Measurements from ENCODE around the gene WWP2. TPM values are rescaled to one million over a fixed set of nuclear protein-coding genes. Genes with fewer than 3 reads are reported as not detected.
"Not testable (repeated sequence)": the region's sequence is repeated elsewhere in the genome, so short reads cannot be mapped to it uniquely, and the experiment has no call there.

WWP2 gene
- total and polyA plus RNA-seq, 2 donors (not counting 3 experiments of a cell fraction or from before 2014, with no cell fraction given): 17.9 to 44.9 TPM

DNA sequence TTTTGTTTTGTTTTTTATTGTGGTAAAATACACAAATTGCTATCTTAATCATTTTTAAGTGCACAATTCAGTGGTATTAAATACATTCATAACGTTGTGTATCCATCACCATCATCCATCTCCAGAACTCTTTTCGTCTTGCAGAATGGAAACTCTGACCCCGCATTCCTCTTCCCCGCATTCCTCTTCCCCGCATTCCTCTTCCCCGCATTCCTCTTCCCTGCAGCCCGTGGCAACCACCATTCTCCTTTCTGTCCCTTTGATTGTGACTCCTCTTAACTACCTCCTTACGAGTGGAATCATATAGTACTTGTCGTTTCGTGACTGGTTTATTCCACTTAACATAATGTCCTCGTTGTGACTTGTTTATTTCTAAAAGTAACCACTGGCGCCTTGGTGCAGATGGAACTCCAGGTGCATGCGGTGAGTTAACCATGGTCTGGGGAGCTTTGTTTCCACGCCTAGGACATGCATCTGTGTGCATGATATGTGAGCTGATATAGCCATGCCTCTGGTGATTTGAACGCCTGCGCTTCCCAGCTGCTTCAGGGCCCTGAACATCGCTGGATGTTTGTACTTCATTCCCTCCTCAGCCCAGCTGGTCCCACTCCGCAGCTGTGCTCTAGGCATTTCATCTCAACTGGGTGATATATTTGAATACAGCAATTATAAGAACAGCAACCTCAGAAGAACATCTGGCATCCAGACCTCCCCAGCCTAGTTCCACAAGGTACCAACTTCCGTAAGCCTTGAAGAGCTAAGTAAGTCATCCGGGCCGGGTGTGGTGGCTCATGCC is 181.3 kb downstream of the WWP2 start:
- FAIRE-seq; H3K9me1 ChIP-seq (replicated peaks; ENCODE audit: control insufficient read depth, extremely low read depth, insufficient read depth, low read length); H3K27ac ChIP-seq (ENCODE audit: insufficient read depth, low read depth, low read length); DNase-seq (ENCODE audit: low read depth, low spot score); dilution Hi-C loops (cut with MboI; ENCODE audit: extremely low pct_ligation_motif_present, low sequenced_read_pairs); H3K9me3 ChIP-seq (replicated peaks; ENCODE audit: control insufficient read depth, insufficient read depth, low read length); H3K27me3 ChIP-seq (ENCODE audit: control insufficient read depth in 2 of 2, insufficient read depth in 2 of 2, low read length in 2 of 2); H3K4me2 ChIP-seq (ENCODE audit: insufficient read depth, low read length); H3K4me1 ChIP-seq (ENCODE audit: control insufficient read depth, extremely low read depth, insufficient read depth, low read length); H4K20me1 ChIP-seq (replicated peaks; ENCODE audit: control insufficient read depth, extremely low read depth, insufficient read depth, low read length); intact Hi-C loops (cut with micrococcal nuclease); H2AFZ ChIP-seq (ENCODE audit: low read depth, low read length); BruUV-seq (replicated peaks); H3K79me2 ChIP-seq (ENCODE audit: control insufficient read depth, insufficient read depth, low read length); H3K4me3 ChIP-seq (replicated peaks in 1 of 3; ENCODE audit: insufficient read depth in 1 of 3, low read depth in 1 of 3, low read length in 3 of 3); POLR2A ChIA-PET; H3K9ac ChIP-seq (replicated peaks; ENCODE audit: extremely low read depth, insufficient read depth, low read length): not testable (repeated sequence)
- H3K36me3 ChIP-seq (ENCODE audit: control insufficient read depth in 2 of 2, extremely low read depth in 1 of 2, insufficient read depth in 2 of 2, low read length in 2 of 2): peaks cover 4 to 12% of the 10 kb centered on the region in 2 experiments
- CTCF ChIA-PET: interaction anchor here (0.8 kb wide), 1 partner anchor 13 kb away, joined by 3 read pairs; no protein-coding TSS in a partner anchor

DNA sequence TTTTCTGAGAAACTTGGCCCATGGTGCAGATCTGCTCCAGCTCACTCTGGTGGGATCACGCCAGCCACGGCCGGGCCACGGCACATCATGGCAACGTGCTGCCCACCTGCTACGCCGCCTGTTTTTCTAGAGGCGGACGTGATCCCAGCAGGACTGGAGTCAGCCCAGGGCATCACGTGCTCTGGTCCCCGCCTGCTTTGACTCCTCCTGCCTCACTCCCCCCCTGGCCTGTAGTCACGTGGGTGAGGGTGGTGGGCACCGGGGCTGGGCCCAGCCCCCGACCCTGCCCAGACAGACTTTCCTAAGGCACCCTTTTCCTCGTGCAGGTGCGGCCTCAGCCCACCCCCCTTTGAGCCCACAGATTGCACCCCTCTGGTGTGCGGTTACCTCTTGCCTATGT is 188.3 kb downstream of the WWP2 start:
- H3K27me3 ChIP-seq (ENCODE audit: control insufficient read depth in 2 of 2, insufficient read depth in 2 of 2, low read length in 2 of 2); dilution Hi-C loops (cut with MboI; ENCODE audit: extremely low pct_ligation_motif_present, low sequenced_read_pairs); H3K4me2 ChIP-seq (ENCODE audit: insufficient read depth, low read length); BruUV-seq (replicated peaks); H2AFZ ChIP-seq (ENCODE audit: low read depth, low read length); H3K79me2 ChIP-seq (ENCODE audit: control insufficient read depth, insufficient read depth, low read length); H3K4me1 ChIP-seq (ENCODE audit: control insufficient read depth, extremely low read depth, insufficient read depth, low read length); POLR2A ChIA-PET; H3K9ac ChIP-seq (replicated peaks; ENCODE audit: extremely low read depth, insufficient read depth, low read length); H3K9me1 ChIP-seq (replicated peaks; ENCODE audit: control insufficient read depth, extremely low read depth, insufficient read depth, low read length); H3K9me3 ChIP-seq (replicated peaks; ENCODE audit: control insufficient read depth, insufficient read depth, low read length); FAIRE-seq; H4K20me1 ChIP-seq (replicated peaks; ENCODE audit: control insufficient read depth, extremely low read depth, insufficient read depth, low read length); intact Hi-C loops (cut with micrococcal nuclease); CTCF ChIA-PET; H3K4me3 ChIP-seq (replicated peaks in 1 of 3; ENCODE audit: insufficient read depth in 1 of 3, low read depth in 1 of 3, low read length in 3 of 3); H3K36me3 ChIP-seq (ENCODE audit: control insufficient read depth in 2 of 2, extremely low read depth in 1 of 2, insufficient read depth in 2 of 2, low read length in 2 of 2); DNase-seq (ENCODE audit: low read depth, low spot score); H3K27ac ChIP-seq (ENCODE audit: insufficient read depth, low read depth, low read length): not testable (repeated sequence)

DNA sequence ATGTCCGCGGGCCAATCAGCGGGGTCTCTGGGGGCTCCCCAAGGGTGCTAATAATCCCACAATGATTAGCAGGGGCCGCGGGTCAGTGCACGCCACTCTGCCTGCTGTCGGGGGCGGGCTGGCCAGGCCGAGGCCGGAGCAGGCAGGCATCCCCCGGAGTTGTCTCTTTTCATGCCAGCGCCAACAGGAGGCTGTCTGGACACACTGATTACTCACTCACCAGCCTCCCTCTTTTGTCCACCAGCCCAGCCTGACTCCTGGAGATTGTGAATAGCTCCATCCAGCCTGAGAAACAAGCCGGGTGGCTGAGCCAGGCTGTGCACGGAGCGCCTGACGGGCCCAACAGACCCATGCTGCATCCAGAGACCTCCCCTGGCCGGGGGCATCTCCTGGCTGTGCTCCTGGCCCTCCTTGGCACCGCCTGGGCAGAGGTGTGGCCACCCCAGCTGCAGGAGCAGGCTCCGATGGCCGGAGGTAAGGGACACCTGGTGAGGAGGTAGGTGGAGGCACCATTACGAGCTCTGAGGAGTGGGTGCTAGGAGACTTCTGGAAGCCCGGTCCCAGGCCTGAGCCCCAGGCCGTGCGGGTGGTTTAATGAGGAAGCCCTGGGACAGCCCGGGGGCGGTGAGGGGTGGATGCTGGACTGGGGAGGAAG is 189.0 kb downstream of the WWP2 start, which contains the start of gene CLEC18A:
Gene CLEC18A, plus strand, starts transcription at position 318 of the 655 bp plus-strand sequence. Its CDS starts 33 bp downstream, at position 351.
- H4K20me1 ChIP-seq (replicated peaks; ENCODE audit: control insufficient read depth, extremely low read depth, insufficient read depth, low read length); FAIRE-seq; dilution Hi-C loops (cut with MboI; ENCODE audit: extremely low pct_ligation_motif_present, low sequenced_read_pairs); H3K27ac ChIP-seq (ENCODE audit: insufficient read depth, low read depth, low read length); H3K9ac ChIP-seq (replicated peaks; ENCODE audit: extremely low read depth, insufficient read depth, low read length); H3K4me1 ChIP-seq (ENCODE audit: control insufficient read depth, extremely low read depth, insufficient read depth, low read length); H3K9me1 ChIP-seq (replicated peaks; ENCODE audit: control insufficient read depth, extremely low read depth, insufficient read depth, low read length); DNase-seq (ENCODE audit: low read depth, low spot score); CTCF ChIA-PET; H3K27me3 ChIP-seq (ENCODE audit: control insufficient read depth in 2 of 2, insufficient read depth in 2 of 2, low read length in 2 of 2); H3K4me2 ChIP-seq (ENCODE audit: insufficient read depth, low read length); intact Hi-C loops (cut with micrococcal nuclease); H2AFZ ChIP-seq (ENCODE audit: low read depth, low read length); POLR2A ChIA-PET; H3K36me3 ChIP-seq (ENCODE audit: control insufficient read depth in 2 of 2, extremely low read depth in 1 of 2, insufficient read depth in 2 of 2, low read length in 2 of 2); BruUV-seq (replicated peaks); H3K4me3 ChIP-seq (replicated peaks in 1 of 3; ENCODE audit: insufficient read depth in 1 of 3, low read depth in 1 of 3, low read length in 3 of 3); H3K79me2 ChIP-seq (ENCODE audit: control insufficient read depth, insufficient read depth, low read length); H3K9me3 ChIP-seq (replicated peaks; ENCODE audit: control insufficient read depth, insufficient read depth, low read length): not testable (repeated sequence)

DNA sequence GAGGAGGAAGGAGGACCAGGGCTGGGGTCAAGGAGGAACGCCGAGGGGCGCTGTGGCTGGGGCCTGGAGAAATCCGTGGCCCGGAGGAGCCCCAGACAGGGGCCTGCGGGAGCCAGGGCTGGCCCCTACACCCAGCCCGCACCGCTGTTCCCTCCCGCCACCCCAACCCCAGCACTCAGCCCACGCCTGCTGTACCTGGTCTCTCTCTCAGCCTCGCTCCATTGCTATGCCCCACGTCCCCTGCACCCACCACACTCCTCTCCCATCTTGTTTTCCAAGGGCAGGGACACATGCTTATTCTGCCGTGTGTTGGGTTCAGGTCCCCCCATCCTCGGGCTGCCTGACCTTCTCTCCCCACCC is 189.5 kb downstream of the WWP2 start:
- H3K36me3 ChIP-seq (ENCODE audit: control insufficient read depth in 2 of 2, extremely low read depth in 1 of 2, insufficient read depth in 2 of 2, low read length in 2 of 2); H3K27me3 ChIP-seq (ENCODE audit: control insufficient read depth in 2 of 2, insufficient read depth in 2 of 2, low read length in 2 of 2); H4K20me1 ChIP-seq (replicated peaks; ENCODE audit: control insufficient read depth, extremely low read depth, insufficient read depth, low read length); H3K9ac ChIP-seq (replicated peaks; ENCODE audit: extremely low read depth, insufficient read depth, low read length); DNase-seq (ENCODE audit: low read depth, low spot score); H3K4me3 ChIP-seq (replicated peaks in 1 of 3; ENCODE audit: insufficient read depth in 1 of 3, low read depth in 1 of 3, low read length in 3 of 3); CTCF ChIA-PET; H2AFZ ChIP-seq (ENCODE audit: low read depth, low read length); H3K27ac ChIP-seq (ENCODE audit: insufficient read depth, low read depth, low read length); H3K4me1 ChIP-seq (ENCODE audit: control insufficient read depth, extremely low read depth, insufficient read depth, low read length); intact Hi-C loops (cut with micrococcal nuclease); FAIRE-seq; BruUV-seq (replicated peaks); H3K4me2 ChIP-seq (ENCODE audit: insufficient read depth, low read length); H3K79me2 ChIP-seq (ENCODE audit: control insufficient read depth, insufficient read depth, low read length); H3K9me3 ChIP-seq (replicated peaks; ENCODE audit: control insufficient read depth, insufficient read depth, low read length); dilution Hi-C loops (cut with MboI; ENCODE audit: extremely low pct_ligation_motif_present, low sequenced_read_pairs); H3K9me1 ChIP-seq (replicated peaks; ENCODE audit: control insufficient read depth, extremely low read depth, insufficient read depth, low read length); POLR2A ChIA-PET: not testable (repeated sequence)

Data from endothelial cell of umbilical vein (primary cell).